HG03442 (cell line): Measurements from ENCODE around the gene CPA1.

Source experiments
- ATAC-seq: cut with Tn5 transposase; IDR thresholded peaks from one replicate; pipeline ENCODE4 v1.9.1; 2021; ENCODE audit warnings: mild to moderate bottlenecking, moderate library complexity; ENCODE audit not compliant: unreplicated experiment

The CPA1 gene

DNA sequence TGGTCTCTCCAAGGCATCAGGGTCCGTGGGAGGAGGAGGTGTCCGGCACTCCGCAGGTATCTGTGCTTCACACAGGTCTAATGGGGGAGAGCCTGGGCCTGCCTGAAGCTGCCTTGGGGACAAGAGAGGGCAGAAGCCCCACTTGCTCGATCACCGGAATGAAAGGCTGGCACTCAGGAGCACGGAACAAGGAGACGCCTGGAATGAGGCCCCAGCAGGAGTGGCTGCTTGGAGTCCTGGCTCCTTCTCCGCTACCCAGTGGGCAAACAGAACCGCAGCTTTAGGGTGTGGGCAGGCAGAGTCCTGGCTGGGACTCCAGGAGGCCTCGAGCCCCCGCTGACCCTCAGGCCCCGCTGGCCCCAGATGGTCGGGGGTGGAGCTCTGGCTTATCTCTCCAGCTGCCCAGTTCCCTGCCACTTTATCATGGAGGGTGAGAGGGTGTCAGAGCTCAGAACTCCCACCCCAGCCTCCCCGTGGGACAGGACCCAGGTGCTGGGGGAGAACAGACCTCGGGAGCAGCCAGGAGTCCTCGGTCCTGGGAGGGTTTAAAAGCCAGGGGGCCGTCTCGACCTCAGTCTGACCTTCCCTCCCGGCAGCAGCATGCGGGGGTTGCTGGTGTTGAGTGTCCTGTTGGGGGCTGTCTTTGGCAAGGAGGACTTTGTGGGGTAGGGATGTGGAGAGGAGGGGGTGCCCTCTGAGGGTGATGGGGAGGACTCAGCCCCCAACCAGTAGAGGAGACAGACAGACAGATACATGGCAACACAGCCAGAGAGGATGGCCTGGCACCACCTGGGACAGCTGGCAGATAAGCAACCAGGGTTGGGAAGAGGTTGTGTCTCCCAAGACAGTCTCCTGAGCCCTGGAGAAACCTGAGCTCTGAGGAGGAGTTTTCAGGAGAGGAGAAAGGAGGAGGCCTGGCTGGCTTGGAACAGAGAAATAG, at the start of gene CPA1:
CPA1 (plus strand) TSS at position 574 of the 940 bp plus-strand sequence; CDS start at position 601, 27 bp downstream.
- ATAC-seq, result no peak

DNA sequence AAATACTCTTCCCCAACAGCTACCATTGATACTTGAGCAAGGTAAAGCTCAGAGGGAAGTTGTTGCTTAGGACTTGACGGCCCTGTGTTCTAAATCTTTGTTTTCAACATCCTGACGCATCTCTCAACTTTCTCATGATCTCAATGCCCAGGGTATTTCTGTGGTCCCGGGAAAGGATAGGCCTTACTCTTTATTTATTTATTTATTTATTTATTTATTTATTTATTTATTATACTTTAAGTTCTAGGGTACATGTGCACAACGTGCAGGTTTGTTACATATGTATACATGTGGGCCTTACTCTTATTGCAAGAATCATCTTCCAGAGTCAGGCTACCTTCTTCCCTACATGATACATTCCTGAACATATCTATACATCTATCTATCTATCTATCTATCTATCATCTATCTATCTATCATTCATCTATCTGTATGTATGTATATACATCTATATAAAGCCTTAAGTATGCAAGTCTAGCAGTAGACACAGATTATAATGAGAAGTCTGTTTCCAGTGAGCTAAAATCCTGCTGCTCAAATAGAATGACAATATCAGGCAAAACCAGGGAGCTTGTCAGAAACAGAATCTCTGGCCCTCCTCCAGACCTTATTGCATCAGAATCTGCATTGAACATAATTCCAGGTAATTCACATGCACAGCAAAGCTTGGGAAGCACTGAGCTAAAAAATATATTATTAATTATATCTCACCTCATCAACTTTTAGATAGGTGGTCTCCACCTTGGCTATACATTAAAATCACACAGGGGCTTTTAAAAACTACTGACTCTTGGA, 47.8 kb upstream of the CPA1 start:
- no peak for ATAC-seq

DNA sequence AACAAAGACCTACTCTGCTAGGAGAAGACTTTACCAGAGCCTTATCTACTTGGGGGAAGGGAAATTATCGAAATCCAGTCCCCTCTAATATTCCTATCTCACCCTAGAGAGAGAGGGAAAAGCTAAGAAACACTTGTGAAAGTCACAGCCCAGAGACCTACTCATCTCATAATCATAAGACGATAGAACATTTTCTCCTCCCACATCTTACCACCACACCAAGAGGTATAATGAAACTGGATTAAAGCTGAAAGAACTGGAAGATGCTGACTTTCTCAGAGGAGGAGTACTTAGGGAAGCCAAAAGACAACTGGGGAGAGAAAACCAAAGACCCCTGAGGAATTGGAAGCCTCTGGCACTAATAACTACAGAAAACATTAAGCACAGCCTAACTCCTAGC, 46.5 kb upstream of the CPA1 start:
- no peak for ATAC-seq

DNA sequence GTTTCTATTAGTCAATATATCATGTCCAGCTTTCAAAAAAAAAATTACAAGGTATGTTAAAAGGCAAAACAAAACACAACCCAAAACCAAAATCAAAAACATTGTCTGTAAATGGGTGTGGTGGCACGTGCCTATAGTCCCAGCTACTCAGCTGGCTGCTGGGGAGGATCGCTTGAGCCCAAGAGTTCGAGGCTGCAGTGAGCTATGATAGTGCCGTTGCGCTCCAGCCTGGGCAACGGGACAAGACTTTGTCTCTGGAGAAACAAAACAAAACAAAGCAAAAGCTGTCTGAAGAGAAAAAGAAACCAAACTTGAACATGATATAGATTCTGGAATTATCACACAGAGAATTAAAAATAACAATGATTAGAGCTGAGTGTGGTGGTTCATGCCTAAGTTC, 46.0 kb upstream of the CPA1 start:
- no peak for ATAC-seq

DNA sequence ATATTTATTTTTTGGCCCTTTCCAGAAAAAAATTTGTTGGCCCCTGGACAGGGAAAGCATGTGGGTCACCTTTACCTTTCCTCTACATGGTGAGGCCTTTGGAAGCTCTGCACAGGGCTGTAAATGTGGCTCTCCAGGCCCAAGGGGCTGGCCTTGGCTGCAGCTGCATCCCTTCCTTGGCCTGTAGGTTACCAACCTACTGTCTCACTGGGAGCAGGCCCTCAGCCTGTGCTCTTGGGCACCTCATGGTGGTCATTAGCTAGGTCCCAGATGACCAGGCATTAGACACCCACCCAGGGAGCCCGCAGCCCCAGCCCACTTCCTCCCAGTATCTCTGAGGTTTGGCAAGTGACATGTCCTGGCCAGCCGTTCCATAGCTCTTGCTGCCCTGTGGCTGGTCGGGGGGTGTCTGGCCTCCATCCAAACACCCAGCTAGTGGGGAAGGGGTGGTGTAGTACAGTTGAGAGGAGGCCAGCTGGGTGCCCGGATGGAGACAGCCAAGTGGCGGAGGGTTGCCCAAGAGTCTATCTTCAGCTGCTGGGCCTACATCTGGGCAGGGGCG, 42.8 kb upstream of the CPA1 start:
- no peak for ATAC-seq

DNA sequence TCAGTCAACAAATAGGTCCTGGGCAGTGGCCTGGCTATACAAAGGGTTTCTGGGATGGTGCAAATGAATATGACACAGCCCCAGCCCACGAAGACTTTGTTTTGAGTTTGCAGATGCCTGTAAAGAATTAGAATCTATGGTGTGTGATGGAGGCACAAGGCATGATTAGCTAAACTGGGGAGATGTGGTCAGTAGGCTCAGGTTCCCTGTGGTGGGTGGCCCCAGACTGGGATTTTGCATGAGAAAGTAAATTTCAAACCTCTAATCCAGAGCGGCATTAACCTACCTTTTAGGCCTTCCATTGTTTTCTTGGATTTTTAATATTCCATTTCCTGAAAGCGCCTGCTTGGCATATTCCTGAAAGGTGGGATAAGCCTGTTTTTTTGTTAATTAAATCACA, 42.1 kb upstream of the CPA1 start:
- ATAC-seq, result no peak

DNA sequence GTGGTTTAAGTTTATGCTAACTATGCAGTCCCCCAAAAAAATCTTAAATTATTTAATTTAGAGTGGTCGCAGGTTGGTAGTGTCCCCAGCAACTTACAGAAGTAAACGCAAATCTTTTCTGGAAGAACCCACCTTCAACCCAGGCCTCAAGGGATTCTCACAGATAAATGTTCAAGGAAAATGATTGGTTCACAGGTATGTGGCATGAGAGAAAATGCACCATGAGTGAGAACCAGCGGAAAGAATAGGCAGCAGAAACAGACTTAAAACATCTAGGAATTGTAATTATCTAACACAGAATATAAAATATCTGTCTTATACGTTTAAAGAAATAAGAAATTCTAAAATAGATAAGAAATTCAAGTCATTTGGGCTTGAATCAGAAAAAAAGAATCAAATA, 38.4 kb upstream of the CPA1 start:
- no peak for ATAC-seq

DNA sequence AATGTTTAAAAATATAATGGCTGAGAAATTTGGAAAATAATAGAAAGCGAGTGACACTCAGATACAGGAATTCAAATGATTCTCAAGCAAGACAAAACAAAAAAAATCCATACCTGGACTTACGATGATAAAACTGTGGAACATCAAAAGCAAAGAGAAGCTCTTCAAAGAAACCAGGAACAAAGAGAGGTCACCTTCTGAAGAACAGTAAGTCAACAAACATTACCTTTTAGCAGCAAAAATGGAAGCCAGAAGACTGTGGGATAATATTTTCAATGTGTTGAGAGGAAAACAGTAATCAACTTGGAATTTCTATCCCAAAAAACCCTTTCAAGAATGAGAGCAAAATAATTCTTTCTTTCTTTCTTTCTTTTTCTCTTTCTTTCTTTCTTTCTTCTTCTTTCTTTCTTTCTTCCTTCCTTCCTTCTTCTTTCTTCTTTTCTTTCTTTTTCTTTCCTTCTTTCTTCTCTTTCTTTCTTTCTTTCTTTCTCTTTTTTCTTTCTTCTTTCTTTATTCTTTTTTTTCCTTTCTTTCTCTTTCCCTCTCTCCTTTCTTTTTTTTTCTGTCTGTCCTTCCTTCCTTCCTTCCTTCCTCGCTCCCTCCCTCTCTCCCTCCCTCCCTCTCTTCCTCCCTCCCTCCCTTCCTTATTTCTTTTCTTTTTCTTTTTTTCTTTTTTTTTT, 37.5 kb upstream of the CPA1 start:
- ATAC-seq, result no peak

DNA sequence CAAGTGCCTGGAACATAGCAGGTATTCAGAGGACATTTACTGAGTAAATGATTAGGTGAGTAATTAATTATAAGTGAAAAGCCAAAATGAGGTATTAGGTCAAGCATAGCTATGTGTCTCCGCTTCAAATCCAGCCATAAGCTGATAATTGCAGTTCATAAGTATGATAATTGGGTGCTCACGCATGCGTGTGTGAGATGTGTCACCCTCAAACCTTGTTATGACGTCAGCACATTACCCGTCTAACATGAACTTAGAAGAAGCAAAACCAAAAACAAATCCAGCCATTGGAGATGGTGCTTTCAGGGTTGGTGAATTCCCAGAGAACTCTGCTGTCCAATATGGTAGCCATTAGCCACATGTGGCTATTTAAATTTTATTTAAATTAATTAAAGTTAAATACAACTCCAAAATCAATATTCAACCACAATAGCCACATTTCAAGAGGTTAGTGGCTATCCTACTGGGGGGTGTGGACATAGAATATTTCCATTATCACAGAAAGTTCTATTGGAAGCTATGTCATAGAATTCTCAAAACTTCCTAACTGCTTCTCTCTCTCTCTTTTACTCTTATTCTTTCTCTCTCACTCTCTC, 35.9 kb upstream of the CPA1 start, which contains the start of gene CPA5:
CPA5 (plus strand) TSS at position 546 of the 596 bp plus-strand sequence. CDS start 1,670 bp downstream, outside the sequence.
- ATAC-seq, result no peak

DNA sequence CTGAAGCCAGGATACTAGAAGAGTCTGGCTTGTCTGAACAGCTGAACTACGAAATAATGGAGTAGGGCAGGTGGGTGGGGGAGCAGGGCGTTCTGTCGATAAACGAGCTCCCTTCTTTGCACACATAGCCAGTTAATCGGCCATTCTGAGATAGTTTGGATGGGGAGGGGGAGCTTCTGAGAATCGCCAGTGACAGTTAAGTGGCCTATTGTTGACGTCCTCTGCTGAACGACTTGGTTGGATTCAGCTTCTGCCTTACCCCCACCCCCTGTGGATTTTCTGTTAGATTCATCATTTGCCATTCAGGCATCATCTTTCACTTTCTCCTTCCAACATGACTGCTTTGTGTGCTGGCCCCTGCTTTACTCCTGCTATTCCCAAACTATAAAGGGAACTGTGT, 35.2 kb upstream of the CPA1 start:
- ATAC-seq, result no peak

DNA sequence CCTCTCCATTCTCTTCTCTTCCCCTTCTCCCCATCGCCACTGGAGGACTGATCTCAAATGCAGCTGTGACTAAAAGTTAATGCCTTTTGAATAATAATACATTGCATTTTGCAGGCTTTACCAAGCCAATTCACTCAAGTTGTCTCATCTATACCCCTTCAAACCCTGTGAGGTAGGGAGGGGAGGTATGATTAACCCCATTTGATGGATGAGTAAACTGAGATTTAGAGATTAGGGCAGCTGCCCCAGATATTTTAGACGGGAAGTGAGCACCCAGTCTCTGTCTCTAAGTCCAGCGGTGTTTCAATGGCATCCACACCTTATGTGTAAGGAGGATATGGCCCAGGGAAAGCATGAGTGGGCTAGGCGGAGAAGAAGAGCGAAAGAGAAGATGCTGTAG, 34.6 kb upstream of the CPA1 start:
- no peak for ATAC-seq

DNA sequence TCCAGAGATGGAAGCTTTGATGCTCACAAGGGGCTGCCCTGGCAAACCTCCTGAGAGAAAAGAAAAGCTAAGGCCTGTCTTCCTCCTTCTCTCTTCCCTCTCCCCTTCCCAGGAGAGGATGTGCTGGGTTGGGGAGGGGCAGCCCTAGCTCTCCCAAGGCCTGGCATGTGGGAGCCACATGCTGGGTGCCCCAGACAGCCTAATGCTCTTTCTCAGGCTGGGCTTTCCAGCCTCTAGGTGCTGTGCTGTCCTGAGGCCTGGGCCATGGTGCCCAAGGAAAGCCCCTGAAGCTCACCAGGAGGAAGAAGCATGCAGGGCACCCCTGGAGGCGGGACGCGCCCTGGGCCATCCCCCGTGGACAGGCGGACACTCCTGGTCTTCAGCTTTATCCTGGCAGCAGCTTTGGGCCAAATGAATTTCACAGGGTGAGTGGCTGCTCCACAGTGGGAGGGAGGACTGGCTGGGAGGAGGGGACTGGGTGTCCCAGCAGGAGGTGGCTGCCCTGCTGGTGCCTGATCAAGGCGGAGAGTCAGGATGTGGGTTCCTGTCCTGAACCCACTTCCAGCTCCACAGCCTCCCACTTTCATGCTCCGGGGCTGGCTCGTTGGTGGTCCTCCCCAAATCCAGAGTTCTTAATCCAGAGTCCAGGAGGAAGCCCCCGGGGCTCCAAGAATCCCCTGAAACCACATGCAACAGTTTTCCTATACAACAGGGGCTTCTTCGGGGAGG, 34.0 kb upstream of the CPA1 start:
- ATAC-seq, result no peak

DNA sequence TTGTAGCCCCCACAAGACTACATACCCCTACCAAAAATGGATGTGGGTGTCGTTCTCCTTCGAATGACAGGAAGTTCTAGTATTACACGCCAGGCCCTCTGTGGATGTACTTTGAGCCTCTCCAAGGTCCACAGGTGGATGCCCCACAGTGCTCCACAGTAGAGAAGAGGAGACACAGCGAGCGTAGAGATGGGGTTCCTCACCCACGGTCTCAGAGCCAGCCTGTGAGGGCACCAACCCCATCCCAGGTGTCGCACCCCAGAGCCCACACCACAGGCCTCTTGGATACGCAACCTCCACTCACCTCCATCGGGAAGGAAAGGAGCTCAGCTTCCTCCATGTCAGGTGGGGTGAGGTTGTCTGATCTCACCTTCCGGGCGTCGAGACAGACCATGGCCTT, 33.4 kb upstream of the CPA1 start:
- ATAC-seq, result no peak

DNA sequence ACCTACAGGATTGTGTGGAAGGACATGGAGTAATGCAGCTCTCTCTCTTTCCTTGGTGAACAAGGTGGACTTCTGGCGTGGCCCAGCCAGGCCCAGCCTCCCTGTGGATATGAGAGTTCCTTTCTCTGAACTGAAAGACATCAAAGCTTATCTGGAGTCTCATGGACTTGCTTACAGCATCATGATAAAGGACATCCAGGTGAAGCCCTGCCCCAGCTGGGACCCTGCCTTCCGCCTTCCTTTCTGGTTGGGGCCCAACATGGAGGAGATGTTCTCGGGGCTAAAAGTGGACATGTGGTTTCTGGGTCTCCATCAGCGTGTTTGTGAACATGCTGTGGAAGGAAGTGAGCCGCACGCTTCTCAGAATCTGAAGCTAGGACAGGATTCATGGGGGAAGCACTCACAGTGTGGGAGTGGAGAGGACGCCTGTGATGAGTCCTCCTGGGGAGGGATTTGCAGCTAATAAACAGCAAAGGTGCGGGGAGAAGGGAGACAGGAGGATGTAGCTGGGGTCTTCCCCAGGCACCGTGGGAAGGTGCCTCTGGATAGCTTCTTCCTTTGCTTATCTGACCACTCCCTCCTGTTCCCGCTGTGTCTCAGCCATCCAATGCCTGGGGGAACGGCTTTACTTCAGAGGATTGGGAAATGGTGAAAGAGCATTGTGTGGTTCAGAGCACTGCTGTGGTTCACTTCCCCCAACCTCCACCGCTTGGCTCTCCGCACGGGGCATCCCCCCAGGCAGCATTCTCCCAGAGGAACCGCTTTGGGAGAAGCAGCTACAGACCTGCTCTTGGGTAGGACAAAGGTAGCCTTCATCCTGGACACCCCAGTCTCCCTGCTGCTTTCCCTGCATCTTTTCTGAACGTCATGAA, 30.1 kb upstream of the CPA1 start:
- no peak for ATAC-seq

DNA sequence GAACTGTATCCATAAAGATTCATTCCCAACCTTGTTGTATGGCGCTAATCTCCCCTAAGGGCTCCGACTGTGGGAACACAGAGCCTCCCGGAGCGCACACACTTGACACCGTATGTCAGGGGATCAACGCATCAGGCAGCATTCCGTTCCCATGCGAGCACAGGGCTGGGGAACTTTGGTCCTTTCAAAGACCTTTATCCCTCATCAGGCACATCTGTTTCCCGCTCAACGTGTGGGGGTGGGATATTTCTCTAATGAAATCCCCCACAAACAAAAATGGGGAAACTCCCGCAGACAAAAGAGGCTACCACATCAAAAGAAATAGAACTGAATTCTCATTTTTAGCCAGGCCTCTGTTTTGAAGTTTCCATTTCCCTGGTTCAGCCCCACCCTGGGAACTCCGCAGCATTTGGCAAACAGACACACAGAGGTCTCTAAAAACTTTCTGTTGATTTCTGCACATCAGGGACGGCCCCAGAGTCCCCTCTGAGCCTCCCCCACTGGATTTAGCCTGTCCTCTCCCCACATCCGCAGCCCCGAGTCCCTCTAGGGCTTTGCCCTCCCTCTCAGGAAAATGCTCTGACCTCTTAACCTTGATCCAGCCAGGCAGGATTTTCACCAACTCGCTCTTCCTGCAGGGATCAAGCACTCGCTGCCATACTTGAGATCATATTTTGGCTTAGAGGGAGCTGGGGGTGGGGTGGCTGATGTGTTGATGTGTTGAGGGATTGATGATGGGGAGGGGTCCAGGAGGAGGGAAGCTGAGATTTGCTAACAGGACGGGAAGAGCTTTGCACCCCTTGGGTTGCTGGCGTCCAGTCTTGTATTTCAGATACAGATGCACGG, 29.1 kb upstream of the CPA1 start:
- peak; percentile 50 for ATAC-seq

DNA sequence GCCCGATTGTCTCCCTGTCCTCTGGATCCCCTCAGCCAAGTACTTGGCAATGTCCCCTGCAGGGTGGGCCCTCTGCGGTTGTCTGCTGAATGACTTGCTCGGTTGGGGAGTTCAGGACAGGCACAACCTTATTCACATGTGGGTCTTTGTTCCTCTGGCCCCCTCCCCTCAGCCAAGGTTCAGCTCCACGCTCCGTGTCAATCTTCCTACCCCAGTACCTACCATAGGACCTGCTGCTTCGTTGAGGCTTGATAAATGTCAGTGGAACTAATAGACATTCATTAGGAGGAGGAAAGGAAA, 28.6 kb upstream of the CPA1 start:
- no peak for ATAC-seq

DNA sequence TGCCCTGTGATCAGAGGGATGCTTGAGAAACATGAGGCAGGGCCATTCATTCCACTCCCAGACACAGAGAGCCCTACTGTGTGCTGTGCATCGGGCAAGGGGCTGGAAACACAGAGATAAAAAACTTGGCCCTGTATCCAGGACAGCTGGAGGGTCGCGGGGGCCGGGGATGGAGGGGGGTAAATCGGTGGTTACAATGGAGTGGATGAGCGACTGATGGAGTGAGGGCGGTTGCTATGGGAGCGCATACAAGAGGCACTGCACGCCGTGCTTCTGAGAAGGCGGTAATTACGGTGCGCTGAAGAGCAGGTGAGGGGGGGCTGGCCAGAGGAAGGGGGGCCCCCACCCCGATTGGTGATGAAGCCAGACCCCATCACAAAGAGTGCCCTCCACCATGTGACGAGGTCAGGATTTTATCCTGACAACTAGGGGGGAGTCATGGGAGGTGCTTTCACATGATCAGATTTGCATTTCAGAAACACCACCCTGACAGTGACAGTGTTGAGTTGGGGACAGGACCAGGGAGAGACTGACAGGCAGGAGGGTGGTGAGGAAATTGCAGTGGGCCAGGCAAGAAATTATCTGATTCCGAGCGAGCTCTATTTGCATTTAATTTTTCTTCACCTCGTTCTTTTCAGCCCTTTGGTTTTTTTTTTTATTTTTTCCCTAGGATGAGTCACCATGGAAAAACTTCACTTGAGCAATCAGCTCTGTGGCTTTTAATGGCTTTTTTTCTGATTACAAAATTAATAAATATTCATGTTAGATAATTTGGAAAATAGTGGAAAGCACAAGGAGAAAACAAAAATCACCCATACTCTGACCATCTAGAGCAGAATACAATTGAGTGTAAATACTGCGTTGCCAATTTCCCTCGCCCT, 27.9 kb upstream of the CPA1 start:
- no peak for ATAC-seq
